ENCODE results near the gene CACNA1C. TPM values are rescaled to one million over a fixed set of nuclear protein-coding genes. Genes with fewer than 3 reads are reported as not detected.

Gene CACNA1C
- total RNA-seq, 1 experiment from 2014 or later = 1.1 TPM

DNA sequence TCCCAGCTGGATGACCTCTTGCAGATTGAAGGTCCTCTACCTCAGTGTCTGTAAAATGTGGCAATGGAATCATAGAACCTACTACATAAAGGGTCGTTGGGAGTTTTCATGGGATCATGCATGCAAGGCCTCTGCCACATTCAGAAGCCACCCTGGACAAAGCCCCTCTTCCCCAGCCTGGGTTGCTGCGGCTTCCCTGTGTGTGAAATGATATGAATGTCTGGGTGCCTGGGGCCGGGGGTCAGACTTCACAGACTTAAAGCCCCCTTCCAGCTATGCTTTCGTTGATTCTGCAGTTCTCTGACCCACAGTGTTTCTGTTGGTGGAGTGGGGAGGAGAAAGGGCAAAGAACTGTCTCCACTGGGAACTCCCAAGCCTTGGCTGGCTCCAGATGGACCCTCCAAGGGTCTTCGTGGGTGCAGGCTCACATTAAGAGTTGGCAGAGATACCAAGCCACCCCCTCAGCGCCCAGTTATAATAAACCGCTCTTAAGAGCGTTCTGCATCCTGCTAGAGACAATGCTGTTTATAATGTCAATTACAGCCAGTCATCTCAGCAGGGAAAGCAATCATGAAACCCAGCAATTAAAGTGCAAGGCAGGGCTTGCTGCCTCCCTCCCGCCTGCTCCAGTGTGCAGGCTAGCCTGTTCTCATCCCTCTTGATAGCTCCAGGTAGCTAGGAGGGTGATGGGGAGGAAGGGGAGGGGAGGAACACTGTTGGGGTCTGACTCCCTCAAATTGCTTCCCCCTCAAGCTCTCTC, 531.0 kb downstream of the CACNA1C start:
- no peak overlapping the region for H2BK5ac ChIP-seq (ENCODE audit: insufficient read length, low read length)
- Mint-ChIP-seq H3K9me3 (no peaks in the 10 kb centered on the region), H3K27ac (no peak overlapping the region), H3K27me3 (ENCODE audit: low read depth) (peaks cover 76% of the 10 kb centered on the region), H3K4me1 (peaks cover 20 to 25% of the 10 kb centered on the region in 2 experiments), H3K36me3 (ENCODE audit: insufficient read depth in 1 of 3, low read depth in 3 of 3) (no peaks in the 10 kb centered on the region; a peak in 1 of 7 replicates), H3K4me3 (no peak overlapping the region)
- H3K18ac ChIP-seq (ENCODE audit: insufficient read length, low read depth, low read length) = no peak overlapping the region
- H4K8ac ChIP-seq (replicated peaks; ENCODE audit: insufficient read length, low read depth, low read length) = no peak overlapping the region
- peaks cover 6% of the 10 kb centered on the region for H3K23me2 ChIP-seq (ENCODE audit: insufficient read length, low read depth, low read length, poor library complexity, severe bottlenecking)
- H2AFZ ChIP-seq (ENCODE audit: low read length) = no peak overlapping the region
- H2BK120ac ChIP-seq (ENCODE audit: low read depth, low read length, poor library complexity, severe bottlenecking) = no peak overlapping the region
- H4K91ac ChIP-seq (ENCODE audit: insufficient read length, low read depth, low read length) = no peak overlapping the region
- TF ChIP-seq, protein P1, sequence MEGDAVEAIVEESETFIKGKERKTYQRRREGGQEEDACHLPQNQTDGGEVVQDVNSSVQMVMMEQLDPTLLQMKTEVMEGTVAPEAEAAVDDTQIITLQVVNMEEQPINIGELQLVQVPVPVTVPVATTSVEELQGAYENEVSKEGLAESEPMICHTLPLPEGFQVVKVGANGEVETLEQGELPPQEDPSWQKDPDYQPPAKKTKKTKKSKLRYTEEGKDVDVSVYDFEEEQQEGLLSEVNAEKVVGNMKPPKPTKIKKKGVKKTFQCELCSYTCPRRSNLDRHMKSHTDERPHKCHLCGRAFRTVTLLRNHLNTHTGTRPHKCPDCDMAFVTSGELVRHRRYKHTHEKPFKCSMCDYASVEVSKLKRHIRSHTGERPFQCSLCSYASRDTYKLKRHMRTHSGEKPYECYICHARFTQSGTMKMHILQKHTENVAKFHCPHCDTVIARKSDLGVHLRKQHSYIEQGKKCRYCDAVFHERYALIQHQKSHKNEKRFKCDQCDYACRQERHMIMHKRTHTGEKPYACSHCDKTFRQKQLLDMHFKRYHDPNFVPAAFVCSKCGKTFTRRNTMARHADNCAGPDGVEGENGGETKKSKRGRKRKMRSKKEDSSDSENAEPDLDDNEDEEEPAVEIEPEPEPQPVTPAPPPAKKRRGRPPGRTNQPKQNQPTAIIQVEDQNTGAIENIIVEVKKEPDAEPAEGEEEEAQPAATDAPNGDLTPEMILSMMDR (conservative IDR thresholded peaks at IDR 0.05) = no peak
- H3K79me2 ChIP-seq (ENCODE audit: insufficient read depth, low read length) = no peaks in the 10 kb centered on the region
- H3K4me1 ChIP-seq (ENCODE audit: insufficient read depth, low read length) = peaks cover 9% of the 10 kb centered on the region; the same call in 1 of the 2 replicates
- no peak overlapping the region for H2BK15ac ChIP-seq (ENCODE audit: low read depth, low read length)
- H3T11ph ChIP-seq (ENCODE audit: low read length) = no peak overlapping the region
- no peak overlapping the region for H2BK20ac ChIP-seq (ENCODE audit: low read depth, low read length, poor library complexity, severe bottlenecking)
- no peak overlapping the region for H2AK5ac ChIP-seq (ENCODE audit: insufficient read length, low read length)
- DNase-seq = no peak
- H3K27me3 ChIP-seq (ENCODE audit: insufficient read depth, low read length) = peaks cover 7% of the 10 kb centered on the region; the same call in 1 of the 2 replicates
- no peak overlapping the region for H4K5ac ChIP-seq (ENCODE audit: insufficient read length, low read depth, low read length)
- H4K20me1 ChIP-seq (ENCODE audit: control insufficient read depth, insufficient read depth, insufficient read length) = no peaks in the 10 kb centered on the region
- H3K14ac ChIP-seq (ENCODE audit: insufficient read depth, low read length) = no peak overlapping the region; the same call in 1 of the 2 replicates
- no peak overlapping the region for H3K23ac ChIP-seq (ENCODE audit: insufficient read length, low read depth, low read length)
- H3K56ac ChIP-seq (ENCODE audit: insufficient read length, low read depth, low read length) = no peak overlapping the region
- H3K9ac ChIP-seq (ENCODE audit: extremely low read depth, insufficient read length, low read length) = no peak overlapping the region
- no peaks in the 10 kb centered on the region for H3K9me3 ChIP-seq (ENCODE audit: control insufficient read depth, low read depth, low read length)
- no peak overlapping the region for H3K4me2 ChIP-seq (ENCODE audit: insufficient read depth, insufficient read length, low read length)
- H2BK12ac ChIP-seq (ENCODE audit: insufficient read length, low read depth, low read length) = no peak overlapping the region
- H3K79me1 ChIP-seq (ENCODE audit: insufficient read depth, low read depth, low read length, poor library complexity, severe bottlenecking) = no peaks in the 10 kb centered on the region
- WGBS (ENCODE audit: extremely low coverage, insufficient read length, low lambda C conversion rate) = no CpG with 5 or more reads among the region's 9 CpGs
- no peak overlapping the region for H3K27ac ChIP-seq (ENCODE audit: insufficient read length, low read depth, low read length)
- no peak overlapping the region for H3K4ac ChIP-seq (ENCODE audit: low read depth, low read length)

All from H9 (cell line).